ENCODE results near the gene RASGRP3. TPM values are rescaled to one million over a fixed set of nuclear protein-coding genes. Genes with fewer than 3 reads are reported as not detected.

RASGRP3 gene
- total RNA-seq, 1 experiment from 2014 or later: 2.8 TPM

DNA sequence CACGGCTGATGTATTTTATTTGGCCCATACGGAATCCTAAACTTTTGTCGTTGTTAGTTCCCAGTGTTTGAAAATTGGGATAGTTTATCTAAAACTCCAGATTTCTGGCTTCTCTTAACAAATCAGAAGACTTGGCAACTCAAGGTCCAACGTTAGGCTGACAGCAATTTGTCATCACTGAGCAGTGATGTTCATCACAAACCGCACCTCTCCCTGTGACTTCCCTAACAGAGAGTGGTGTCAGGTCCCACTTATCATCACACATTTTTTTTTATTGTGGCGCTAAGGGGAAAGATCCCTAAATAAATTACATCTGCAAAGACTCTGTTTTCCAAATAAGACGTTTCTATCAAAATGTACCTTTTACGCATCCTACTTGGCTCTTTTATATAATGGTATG, 55.7 kb downstream of the RASGRP3 start:
- H3K9me3 ChIP-seq (replicated peaks): 0 out of 2 replicates have a peak, but pooled peaks cover 3% of the 10 kb centered on the region
- H3K4me3 ChIP-seq: no peak overlapping the region
- H3K4me1 ChIP-seq: peaks cover 16% of the 10 kb centered on the region
- no peaks in the 10 kb centered on the region for H3K27me3 ChIP-seq
- no peaks in the 10 kb centered on the region for H3K36me3 ChIP-seq
- DNase-seq: no peak
- H3K27ac ChIP-seq: no peak overlapping the region

DNA sequence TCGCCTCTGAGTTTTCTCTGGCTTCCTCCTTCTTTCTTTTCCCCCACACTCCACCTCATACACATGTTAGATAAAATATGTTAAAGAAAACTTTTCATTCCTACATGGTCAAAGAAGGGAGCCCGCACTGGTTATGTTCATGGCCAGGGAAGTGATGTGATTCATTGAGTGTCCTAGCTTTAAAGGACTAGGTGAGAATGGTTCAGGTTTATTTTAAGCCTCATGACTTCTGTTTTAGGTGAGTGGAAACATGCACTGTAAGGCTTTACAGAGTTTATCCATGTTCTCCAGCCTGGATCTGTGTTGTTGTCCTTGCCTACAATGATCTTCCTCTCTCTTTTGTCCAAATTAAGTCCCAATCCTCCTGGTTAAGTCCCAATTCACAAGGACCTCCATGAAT, 56.5 kb downstream of the RASGRP3 start:
- Histone ChIP-seq H3K36me3 (no peaks in the 10 kb centered on the region), H3K4me1 (peaks cover 16% of the 10 kb centered on the region), H3K9me3 (replicated peaks) (peaks cover 3% of the 10 kb centered on the region; the same call in 1 of the 2 replicates), H3K4me3 (no peak overlapping the region), H3K27me3 (no peaks in the 10 kb centered on the region), H3K27ac (no peak overlapping the region)
- no peak for DNase-seq

DNA sequence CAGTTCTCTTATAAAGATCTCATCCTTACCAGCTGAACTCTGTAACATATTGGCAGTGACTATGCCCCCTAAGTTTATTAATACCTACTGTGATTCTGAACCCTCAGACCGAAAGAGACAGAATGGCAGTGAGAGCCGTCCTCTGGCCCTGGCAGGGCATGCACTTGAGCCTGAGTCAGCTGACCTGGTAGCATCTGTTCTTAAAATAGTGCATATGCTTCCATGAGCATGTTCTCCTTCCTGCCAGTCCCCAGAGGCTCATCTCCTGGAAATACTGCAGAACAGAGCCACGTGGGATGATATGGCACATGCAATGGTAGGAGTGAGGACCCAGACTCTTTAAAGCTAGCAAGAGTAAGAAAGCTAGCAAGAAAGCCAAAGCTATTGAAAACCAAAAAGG, 59.0 kb downstream of the RASGRP3 start:
- DNase-seq: no peak
- peaks cover 3% of the 10 kb centered on the region; the same call in 1 of the 2 replicates for H3K9me3 ChIP-seq (replicated peaks)
- H3K36me3 ChIP-seq: no peaks in the 10 kb centered on the region
- no peak overlapping the region for H3K27ac ChIP-seq
- no peaks in the 10 kb centered on the region for H3K27me3 ChIP-seq
- peaks cover 8% of the 10 kb centered on the region; the same call in 1 of the 2 replicates for H3K4me1 ChIP-seq
- H3K4me3 ChIP-seq: no peak overlapping the region

DNA sequence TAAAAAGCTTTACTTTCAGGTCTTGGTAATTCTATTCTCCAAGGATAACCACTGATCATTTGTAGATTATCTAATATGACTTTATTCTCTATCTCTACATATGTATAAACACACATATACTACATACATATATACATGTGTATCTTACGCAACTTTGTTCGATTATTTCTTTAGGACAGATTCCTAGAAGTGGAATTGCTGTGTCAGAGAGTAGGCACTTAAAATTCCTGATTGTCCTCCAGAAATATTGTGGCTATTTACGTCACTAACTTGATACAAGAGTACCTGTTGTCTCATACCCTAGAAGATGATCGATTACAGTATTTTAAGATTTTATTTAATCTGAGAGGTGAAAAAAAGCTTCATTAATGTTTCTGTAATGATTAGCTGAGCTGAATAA, 64.8 kb downstream of the RASGRP3 start:
- H3K27ac ChIP-seq: no peak overlapping the region

DNA sequence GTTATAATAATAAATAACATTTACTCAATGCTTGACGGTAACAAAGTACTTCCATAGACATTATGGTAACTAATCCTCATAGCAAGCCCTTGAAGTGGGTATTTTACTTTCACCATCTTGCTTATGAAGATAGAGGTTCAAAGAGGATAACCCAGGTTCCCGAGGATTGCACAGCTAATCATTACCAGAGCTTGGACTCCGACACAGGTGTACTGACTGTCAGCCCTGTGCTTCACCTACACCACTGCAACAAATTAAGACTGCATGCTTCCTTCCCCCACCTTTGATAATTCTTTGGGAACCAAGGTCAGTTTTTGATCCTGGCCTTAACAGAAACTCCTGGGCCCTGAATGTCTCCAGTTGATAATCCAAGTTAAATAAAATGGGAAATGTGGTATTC, 73.8 kb downstream of the RASGRP3 start:
- Histone ChIP-seq H3K4me3 (no peak overlapping the region), H3K9me3 (replicated peaks) (no peaks in the 10 kb centered on the region), H3K27ac (no peak overlapping the region), H3K27me3 (no peaks in the 10 kb centered on the region), H3K36me3 (no peaks in the 10 kb centered on the region), H3K4me1 (0 out of 2 replicates have a peak, but pooled peaks cover 3% of the 10 kb centered on the region)
- no peak for DNase-seq

More for the DNA sequence above, 64.8 kb downstream of the RASGRP3 start:
- 0 out of 2 replicates have a peak, but pooled peaks cover 2% of the 10 kb centered on the region for H3K27me3 ChIP-seq
- DNase-seq: no peak
- peaks cover 3% of the 10 kb centered on the region; the same call in 1 of the 2 replicates for H3K4me1 ChIP-seq
- no peaks in the 10 kb centered on the region for H3K36me3 ChIP-seq
- no peak overlapping the region for H3K4me3 ChIP-seq
- H3K9me3 ChIP-seq (replicated peaks): no peaks in the 10 kb centered on the region; the same call in 1 of the 2 replicates

DNA sequence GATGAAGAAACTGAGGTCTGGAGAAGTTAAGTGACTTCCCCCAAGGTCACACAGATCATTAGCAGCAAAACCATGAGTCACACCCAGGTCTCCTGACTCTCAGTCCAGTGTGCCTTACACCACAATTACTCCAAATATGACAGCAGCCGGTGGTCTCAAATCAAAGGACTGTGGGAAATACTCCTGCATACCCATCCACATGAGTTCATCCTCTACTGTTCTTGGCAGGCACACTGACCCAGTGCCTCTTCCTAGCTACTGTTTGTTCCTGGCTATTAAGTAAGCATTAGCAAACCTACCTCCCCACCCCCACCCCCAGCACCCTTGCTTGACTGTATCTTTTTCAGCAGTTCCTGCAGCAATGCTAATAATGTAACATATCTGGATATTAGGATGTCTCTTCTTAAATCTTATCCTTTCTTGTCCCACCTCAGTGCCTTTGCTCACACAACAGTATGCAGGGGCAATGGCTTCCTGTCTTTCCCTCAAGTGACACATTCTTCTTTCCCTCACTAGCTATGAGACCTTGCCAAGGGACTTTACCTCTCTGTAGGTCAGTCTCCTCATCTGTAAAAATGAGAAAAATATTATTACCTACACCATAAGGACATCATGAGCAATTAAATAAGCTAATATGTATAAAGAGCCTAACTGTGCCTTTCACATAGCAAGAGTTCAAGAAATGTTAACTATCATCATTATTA, 76.5 kb downstream of the RASGRP3 start:
- no peak for DNase-seq
- Histone ChIP-seq H3K4me3 (no peak overlapping the region), H3K27ac (no peak overlapping the region), H3K36me3 (no peaks in the 10 kb centered on the region), H3K27me3 (no peaks in the 10 kb centered on the region), H3K9me3 (replicated peaks) (no peaks in the 10 kb centered on the region), H3K4me1 (0 out of 2 replicates have a peak, but pooled peaks cover 3% of the 10 kb centered on the region)

DNA sequence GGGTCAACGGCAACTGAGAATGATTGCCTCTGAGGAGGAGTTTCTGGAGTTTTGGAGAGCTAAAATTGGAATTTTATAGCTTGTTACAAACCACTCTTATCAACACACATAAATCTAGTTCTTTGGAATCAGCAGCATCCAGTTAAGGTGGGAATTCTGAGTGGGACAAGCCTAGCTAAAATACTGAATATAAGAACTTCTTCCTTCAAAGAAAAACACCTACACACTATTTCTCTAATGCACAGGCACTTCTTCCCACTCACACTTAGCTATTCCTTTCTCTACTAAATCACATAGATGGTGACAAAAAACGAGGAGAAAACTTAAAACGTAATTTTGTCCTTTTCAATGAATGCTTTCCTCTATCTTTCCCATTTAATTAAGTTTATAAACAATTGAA, 79.2 kb downstream of the RASGRP3 start:
- H3K9me3 ChIP-seq (replicated peaks): no peaks in the 10 kb centered on the region
- DNase-seq: no peak
- no peaks in the 10 kb centered on the region for H3K27me3 ChIP-seq
- no peak overlapping the region for H3K27ac ChIP-seq
- H3K36me3 ChIP-seq: no peaks in the 10 kb centered on the region
- no peak overlapping the region for H3K4me3 ChIP-seq
- H3K4me1 ChIP-seq: 0 out of 2 replicates have a peak, but pooled peaks cover 3% of the 10 kb centered on the region

DNA sequence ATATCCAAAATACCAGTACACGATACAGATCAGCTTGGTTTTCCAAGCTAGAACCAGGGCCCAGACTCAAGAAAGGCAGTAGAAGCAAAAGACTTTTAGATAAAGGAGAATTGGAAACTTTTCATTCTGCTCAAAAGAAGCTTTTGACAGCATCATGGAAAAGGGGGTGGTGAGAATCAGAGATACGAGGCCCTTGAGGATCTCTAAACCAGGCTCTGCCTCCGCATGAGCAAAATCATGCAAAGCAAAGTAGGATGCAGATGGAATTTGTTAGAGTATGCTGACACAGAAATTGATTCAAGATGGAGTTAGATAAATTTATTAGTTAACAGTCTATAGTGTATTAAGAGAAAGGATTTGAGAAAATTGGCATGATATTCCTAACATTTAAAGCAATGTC, 82.9 kb downstream of the RASGRP3 start:
- no peak for DNase-seq
- H3K9me3 ChIP-seq (replicated peaks): no peaks in the 10 kb centered on the region
- no peaks in the 10 kb centered on the region for H3K27me3 ChIP-seq
- H3K36me3 ChIP-seq: no peaks in the 10 kb centered on the region
- H3K27ac ChIP-seq: no peak overlapping the region
- H3K4me1 ChIP-seq: 0 out of 2 replicates have a peak, but pooled peaks cover 3% of the 10 kb centered on the region
- no peak overlapping the region for H3K4me3 ChIP-seq

DNA sequence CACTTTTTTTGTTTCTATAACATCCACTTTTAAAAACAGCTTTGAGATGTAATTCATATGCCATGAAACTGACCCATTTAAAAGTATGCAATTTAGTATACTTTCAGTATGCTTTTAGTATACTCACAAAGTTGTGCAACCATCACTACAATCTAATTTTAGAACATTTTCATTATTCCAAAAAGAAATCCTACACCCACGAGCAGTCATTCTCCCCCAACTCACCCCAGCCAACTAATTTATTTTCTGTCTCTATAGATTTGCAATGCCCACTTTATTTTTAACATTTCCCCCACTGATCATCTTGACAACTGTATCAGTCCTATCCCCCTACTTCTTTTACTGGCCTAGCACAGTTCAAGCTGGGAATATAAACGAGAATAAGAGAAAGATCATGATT, 83.6 kb downstream of the RASGRP3 start:
- Histone ChIP-seq H3K27me3 (no peaks in the 10 kb centered on the region), H3K27ac (no peak overlapping the region), H3K4me3 (no peak overlapping the region), H3K36me3 (no peaks in the 10 kb centered on the region), H3K4me1 (0 out of 2 replicates have a peak, but pooled peaks cover under 1% of the 10 kb centered on the region), H3K9me3 (replicated peaks) (no peaks in the 10 kb centered on the region)
- DNase-seq: no peak

DNA sequence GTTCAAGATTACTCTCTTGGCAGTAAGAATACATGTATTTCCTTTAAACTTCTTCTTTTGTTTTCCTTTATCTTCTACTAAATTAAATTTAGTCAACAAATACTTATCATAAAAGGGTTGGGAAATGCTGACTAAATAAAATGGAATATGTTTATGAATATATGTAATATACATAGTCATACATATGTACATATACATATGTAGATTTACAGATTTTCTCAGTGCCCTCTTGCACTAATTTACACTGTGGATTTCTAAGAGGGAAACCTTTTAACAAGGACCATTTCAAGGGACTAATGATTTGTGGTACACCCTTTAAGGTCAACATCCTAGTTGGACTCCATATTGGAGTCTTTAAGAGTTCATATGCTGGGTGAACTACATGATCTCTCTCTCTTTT, 85.4 kb downstream of the RASGRP3 start:
- H3K36me3 ChIP-seq: no peaks in the 10 kb centered on the region

DNA sequence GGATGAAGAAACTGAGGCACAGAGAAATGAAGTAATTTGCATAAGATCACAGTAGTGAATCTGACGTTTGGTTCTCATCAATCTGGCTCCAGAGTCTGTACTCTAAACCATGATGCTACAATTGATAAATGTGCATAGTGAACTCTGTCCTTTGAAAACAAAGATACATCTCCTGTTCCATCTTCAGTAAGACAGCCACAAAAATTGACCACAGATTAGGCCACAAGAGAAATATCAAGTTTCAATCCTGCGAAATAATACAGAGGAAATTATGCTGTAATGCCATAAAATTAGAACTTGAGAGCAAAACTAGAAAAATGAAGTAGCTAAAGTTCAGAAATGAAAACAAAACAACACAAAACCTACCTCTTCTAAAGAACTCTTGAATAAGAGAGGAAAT, 94.2 kb downstream of the RASGRP3 start:
- H3K27ac ChIP-seq: no peak overlapping the region
- no peaks in the 10 kb centered on the region for H3K27me3 ChIP-seq
- H3K9me3 ChIP-seq (replicated peaks): no peaks in the 10 kb centered on the region
- H3K4me1 ChIP-seq: no peaks in the 10 kb centered on the region
- H3K36me3 ChIP-seq: no peaks in the 10 kb centered on the region
- DNase-seq: no peak
- H3K4me3 ChIP-seq: no peak overlapping the region

More for the DNA sequence above, 85.4 kb downstream of the RASGRP3 start:
- no peak for DNase-seq
- no peaks in the 10 kb centered on the region for H3K4me1 ChIP-seq
- H3K4me3 ChIP-seq: no peak overlapping the region
- H3K27ac ChIP-seq: no peak overlapping the region
- no peaks in the 10 kb centered on the region for H3K27me3 ChIP-seq
- no peaks in the 10 kb centered on the region for H3K9me3 ChIP-seq (replicated peaks)

DNA sequence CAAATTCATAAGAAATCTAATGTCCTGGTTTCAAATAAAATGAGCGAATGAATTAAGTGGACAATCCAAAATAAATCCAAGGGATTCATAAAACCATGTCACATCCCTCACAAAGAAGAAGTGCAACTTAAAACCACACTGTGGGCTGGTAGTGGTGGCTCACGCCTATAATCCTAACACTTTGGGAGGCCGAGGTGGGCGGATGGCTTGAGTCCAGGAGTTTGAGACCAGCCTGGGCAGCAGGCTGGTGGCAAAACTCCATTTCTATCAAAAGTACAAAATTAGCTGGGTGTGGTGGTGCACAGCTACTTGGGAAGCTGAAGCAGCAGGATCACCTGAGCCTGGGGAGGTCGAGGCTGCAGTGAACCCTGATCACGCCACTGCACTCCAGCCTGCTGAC, 97.2 kb downstream of the RASGRP3 start:
- no peaks in the 10 kb centered on the region for H3K9me3 ChIP-seq (replicated peaks)
- no peaks in the 10 kb centered on the region for H3K4me1 ChIP-seq
- no peak overlapping the region for H3K4me3 ChIP-seq
- no peaks in the 10 kb centered on the region for H3K36me3 ChIP-seq
- H3K27ac ChIP-seq: no peak overlapping the region
- no peak for DNase-seq
- no peaks in the 10 kb centered on the region for H3K27me3 ChIP-seq

DNA sequence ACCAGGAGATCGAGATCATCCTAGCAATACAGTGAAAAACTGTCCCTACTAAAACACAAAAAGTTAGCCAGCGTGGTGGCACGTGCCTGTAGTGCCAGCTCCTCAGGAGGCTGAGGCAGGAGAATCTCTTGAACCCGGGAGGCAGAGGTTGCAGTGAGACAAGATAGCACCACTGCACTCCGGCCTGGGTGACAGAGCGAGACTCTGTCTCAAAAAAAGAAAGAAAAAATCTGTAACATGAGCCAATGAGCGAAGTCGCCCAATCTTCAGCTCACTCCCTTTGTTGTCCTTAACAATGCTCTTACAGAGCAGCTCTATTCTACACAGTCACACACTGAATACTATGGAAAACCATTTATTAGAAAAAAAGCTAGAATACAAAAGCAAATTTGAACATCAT, 100.6 kb downstream of the RASGRP3 start:
- Histone ChIP-seq H3K4me3 (no peak overlapping the region), H3K27me3 (no peaks in the 10 kb centered on the region), H3K4me1 (no peaks in the 10 kb centered on the region), H3K36me3 (no peaks in the 10 kb centered on the region), H3K9me3 (replicated peaks) (no peaks in the 10 kb centered on the region), H3K27ac (no peak overlapping the region)
- no peak for DNase-seq

DNA sequence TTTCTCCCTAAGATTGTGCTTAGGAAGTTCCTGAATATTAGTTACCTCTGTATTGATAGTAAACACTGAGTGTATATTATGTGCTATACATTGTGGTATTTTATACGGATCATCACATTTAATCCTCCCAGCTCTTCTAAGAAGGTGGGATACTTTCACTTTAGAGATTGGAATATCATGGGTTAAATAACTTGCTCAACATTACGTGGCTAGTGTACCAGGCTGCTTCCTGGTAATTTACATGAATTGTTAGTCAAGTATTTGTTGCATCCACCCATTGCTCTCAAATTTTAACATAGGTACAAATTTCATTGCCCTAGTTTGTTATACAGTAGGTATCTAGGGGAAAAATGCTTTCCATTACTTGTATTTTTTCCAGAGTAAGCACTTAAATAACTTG, 101.2 kb downstream of the RASGRP3 start:
- DNase-seq: no peak
- Histone ChIP-seq H3K4me3 (no peak overlapping the region), H3K4me1 (no peaks in the 10 kb centered on the region), H3K27me3 (no peaks in the 10 kb centered on the region), H3K9me3 (replicated peaks) (no peaks in the 10 kb centered on the region), H3K36me3 (no peaks in the 10 kb centered on the region), H3K27ac (no peak overlapping the region)

DNA sequence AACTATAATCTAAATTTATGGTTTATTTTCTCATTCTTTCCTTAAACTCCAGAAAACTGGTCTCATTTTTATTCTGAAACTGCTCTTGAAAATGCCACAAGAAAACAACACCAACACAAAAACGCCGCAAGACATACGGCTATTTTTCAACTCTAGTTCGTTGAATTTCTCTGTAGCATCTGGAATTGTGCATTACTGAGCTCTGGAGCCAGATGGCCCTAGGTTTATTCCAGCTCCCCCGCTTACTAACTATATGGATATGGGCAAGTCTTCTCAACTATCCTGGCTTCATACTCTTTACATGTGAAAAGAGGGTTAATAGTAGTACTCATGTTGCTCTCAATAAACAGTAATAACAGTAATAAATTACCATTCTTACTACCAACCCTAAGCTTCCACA, 102.8 kb downstream of the RASGRP3 start:
- H3K27ac ChIP-seq: no peak overlapping the region
- H3K4me1 ChIP-seq: no peaks in the 10 kb centered on the region
- H3K9me3 ChIP-seq (replicated peaks): no peaks in the 10 kb centered on the region
- H3K36me3 ChIP-seq: peaks cover 3% of the 10 kb centered on the region
- H3K4me3 ChIP-seq: no peak overlapping the region
- no peak for DNase-seq
- no peaks in the 10 kb centered on the region for H3K27me3 ChIP-seq

DNA sequence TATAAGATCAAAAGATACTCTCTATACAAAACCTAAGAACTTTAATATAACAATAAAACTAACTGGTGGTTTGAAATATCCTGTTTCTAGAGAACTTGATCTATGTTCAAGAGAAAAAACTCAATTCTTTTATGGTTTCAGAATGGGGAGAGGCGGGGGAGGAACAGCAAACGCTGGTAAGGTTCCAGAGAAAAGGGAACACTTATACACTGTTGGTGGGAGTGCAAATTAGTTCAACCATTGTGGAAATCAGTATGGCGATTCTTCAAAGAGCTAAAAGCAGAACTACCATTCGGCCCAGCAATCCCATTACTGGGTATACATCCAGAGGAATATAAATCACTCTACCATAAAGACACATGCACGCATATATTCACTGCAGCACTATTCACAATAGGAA, 105.4 kb downstream of the RASGRP3 start:
- Histone ChIP-seq H3K4me3 (no peak overlapping the region), H3K4me1 (no peaks in the 10 kb centered on the region), H3K36me3 (peaks cover 15% of the 10 kb centered on the region), H3K27me3 (no peaks in the 10 kb centered on the region), H3K9me3 (replicated peaks) (no peaks in the 10 kb centered on the region), H3K27ac (no peak overlapping the region)
- DNase-seq: no peak
